Measurements from ENCODE around the gene PCNT.
"Not testable (repeated sequence)": the region's sequence is repeated elsewhere in the genome, so short reads cannot be mapped to it uniquely, and the experiment has no call there.

Gene PCNT

DNA sequence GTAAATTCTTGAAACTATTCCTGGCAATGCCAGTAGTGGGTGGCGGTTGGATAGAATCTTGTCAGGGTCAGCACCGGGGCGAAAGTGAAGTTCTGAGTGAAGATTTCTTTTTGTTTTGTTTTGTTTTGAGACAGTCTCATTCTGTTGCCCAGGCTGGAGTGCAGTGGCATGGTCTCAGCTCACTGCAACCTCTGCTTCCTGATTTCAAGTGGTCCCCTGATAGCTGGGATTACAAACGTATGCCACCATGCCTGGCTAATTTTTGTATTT, 33.3 kb downstream of the PCNT start:
- no peak for DNase-seq (ENCODE audit: low read depth)

DNA sequence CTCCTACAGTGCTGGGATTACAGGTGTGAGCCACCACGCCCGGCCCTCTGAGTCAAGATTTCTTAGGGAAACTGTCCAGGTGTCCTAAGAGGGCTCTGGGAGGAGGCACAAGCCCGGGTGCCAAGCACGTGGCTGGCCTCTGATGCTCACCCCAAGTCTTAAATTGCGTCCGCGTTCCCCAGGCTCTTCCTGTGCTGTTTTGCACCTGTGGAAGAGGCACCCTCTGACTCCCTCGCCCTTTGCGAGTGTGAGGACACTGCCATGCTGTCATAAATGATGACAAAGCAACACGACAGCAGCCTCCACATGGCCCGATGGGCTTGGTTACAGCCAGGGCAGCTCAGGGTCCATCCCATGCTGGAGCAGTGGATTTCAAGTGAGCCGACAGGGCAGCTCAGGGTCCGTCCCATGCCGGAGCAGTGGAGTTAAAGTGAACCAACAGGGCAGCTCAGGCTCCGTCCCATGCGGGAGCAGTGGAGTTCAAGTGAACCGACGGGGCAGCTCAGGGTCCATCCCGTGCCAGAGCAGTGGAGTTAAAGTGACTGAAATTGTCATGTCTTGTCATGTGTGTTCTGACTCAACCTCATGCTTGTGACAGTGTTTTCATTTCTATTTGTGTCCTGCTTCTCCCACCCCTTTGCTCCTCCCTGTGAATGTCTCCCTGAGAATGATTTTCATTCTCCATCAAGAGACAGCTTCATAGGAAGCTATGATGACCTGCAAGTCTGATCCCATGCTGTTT, 33.9 kb downstream of the PCNT start:
- no peak for DNase-seq (ENCODE audit: low read depth)

DNA sequence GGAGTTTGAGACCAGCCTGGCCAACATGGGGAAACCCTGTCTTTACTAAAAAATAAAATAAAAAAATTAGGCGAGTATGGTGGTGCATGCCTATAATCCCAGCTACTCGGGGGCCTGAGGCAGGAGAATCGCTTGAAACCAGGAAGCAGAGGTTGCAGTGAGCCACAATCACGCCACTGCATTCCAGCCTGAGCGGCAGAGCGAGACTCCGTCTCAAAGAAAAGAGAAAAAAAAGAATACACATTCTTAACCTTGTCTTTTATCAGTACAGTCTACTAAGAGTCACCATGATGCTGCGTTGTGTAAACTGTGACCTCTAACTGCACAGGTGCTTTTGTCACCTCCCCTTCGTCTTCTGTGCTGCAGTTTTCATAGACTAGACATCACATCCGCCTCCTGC, 37.2 kb downstream of the PCNT start:
- no peak for DNase-seq (ENCODE audit: low read depth)

DNA sequence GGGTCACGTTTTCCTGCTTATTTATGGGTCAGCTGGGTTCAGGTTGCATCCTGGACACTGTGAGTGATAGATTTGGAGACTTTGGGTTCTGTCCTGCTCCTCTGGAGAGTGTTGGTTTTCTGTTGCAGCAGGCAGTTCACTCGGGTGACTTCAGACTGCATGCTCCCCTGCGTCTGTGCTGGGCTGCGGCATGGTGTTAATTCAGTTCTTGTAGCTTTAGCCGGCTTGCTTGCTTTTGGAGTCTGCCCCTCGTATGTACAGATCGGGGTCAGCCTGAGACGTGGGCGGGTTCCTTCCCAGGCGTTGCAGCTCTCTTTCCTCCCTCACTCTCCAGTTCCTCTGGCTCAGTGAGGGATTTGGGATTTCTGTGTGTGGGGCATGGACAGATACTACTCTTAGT, 38.0 kb downstream of the PCNT start:
- DNase-seq (ENCODE audit: low read depth): no peak

DNA sequence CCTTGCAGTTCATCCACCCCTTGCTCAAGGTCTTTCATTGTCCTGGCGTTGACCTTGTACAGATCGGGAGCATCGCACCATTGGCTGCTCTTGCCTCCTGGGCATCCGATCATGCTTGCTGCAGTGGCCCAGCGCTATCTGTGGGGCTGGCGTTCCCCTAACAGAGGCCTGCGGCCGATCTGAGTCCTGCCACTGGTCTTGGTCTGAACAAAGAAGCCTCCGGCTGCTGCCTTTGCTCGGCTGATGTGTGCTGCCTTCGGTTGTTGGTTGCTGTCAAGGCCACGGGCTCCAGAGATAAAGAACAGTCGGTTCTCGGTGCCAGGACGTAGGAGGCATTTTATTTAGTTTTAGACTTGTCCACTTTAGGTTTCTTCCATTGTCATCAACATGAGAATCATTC, 39.0 kb downstream of the PCNT start:
- no peak for DNase-seq (ENCODE audit: low read depth)

DNA sequence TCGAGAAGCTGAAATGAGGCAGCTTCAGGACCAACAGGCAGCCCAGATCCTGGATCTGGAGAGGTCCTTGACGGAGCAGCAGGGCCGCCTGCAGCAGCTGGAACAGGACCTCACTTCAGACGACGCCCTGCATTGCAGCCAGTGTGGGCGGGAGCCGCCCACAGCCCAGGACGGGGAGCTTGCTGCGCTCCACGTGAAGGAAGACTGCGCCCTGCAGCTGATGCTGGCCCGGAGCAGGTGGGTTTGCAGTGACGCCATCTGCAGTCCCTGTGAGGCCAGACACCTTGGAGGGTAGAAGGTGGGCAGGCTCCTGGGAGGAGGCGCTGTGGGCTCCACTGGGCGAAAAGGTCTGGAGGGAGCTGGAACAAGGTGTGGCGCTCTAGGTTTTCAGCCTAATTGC, 39.7 kb downstream of the PCNT start:
- DNase-seq (ENCODE audit: low read depth): no peak

DNA sequence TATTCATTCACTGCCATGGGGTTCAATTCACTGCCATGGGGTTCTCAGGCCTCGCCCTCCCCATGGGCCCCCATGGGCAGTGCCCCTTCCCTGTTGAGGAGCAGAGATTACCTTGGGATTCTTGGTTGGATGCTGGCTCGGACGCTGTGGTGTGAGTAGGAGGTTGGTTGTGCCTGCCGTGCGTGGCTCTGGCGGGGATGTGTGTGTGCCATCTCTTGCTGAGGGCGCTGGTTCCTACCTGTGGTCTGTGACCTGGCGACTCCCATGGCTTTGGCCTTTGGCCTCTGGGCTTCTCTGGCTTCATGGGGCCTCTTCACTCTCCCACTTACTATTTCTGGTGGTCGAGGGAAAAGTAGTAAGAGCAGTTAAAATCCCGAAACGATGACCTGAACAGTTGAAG, 42.1 kb downstream of the PCNT start:
- no peak for DNase-seq (ENCODE audit: low read depth)

DNA sequence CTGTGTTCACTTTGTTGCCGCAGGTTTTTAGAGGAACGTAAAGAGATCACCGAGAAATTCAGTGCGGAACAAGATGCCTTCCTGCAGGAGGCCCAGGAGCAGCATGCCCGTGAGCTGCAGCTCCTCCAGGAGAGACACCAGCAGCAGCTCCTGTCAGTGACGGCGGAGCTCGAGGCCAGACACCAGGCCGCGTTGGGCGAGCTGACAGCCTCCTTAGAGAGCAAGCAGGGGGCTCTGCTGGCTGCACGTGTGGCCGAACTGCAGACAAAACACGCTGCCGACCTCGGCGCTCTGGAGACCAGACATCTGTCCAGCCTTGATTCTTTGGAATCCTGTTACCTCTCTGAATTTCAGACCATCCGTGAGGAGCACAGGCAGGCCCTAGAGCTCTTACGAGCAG, 42.6 kb downstream of the PCNT start:
- DNase-seq (ENCODE audit: low read depth): no peak

DNA sequence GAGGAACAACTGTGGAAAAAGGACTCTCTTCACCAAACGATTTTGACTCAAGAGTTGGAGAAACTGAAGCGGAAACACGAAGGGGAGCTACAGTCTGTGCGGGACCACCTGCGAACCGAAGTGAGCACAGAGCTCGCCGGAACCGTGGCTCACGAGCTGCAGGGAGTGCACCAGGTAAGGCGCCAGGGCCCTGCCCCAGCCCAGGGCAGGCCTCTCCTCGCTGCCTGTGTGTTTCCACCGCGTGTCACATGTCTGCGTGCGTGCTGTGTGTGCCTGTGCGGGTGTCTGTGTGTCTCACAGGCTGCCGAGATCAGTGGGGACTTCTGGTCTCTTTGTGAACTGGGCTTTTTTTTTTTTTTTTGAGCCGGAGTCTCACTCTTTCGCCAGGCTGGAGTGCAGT, 43.0 kb downstream of the PCNT start:
- DNase-seq (ENCODE audit: low read depth): no peak

DNA sequence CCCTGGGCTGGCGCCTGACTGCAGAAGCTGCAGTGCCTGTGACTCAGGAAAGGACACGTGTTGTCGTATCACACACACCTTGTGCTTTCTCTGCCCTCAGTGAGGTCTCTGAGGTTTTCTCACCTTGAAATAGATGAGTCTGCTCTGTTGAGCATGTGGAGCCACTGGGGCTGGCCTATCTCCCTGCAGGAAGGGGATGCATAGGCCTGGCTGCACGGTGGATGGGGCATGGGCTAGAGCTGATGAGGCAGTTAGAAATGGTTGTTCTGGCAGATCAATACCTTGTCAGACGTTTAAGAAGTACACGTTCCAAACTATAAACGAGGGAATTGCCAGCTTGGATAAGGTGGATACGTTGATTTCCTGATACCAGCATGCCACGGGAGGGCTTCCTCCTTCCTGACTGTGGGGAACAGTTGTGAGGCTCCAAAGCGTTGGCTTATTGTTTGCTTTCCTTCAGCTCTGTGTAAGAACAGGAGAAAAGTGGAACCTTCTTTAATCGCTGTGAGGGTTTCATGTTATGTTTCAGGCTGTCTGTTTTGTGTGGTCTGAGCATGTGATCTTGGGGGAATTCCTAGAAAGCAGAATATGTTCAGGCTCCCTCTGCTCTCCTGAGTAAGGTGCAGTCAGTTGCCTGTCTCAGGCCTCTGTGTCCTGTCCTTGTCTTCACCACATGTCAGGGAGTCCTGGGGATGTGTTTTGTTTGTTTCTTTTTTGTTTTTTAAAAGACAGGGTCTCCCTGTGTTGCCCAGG, 44.8 kb downstream of the PCNT start:
- no peak for DNase-seq (ENCODE audit: low read depth)

DNA sequence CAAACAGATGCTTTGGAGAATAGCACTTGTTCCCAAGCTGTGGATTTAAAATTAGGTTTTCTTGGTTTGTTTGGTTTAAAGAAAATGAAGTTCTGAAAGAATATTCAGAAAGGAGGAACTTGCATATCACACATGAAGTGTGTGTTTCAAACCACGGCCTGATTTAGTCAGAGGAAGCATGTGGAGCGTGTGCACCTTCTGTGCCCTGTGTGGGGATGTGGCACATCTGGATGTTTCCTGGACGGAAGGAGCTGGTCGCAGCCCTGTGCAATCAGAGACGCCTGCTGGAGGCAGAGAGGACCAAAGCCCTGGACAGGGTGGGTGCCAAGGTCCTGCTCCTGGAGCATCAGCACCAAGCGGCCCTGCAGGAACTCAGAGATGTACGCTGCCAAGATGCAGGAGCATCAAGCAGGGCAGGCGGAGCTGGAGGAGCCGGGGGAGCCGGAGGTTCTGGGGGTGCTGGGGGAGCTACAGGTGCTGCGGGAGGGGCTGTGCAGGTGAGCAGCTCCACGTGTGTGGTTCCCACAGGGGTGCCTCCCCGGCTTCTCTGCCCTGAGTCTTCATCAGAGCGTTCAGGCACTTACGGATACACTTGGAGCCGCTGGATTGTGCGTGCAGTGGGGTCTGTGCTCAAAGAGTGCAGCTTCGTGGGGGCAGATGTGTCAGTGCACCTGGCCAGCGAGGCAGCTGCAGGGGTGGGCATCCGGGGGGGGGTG, 45.7 kb downstream of the PCNT start:
- DNase-seq (ENCODE audit: low read depth): no peak

DNA sequence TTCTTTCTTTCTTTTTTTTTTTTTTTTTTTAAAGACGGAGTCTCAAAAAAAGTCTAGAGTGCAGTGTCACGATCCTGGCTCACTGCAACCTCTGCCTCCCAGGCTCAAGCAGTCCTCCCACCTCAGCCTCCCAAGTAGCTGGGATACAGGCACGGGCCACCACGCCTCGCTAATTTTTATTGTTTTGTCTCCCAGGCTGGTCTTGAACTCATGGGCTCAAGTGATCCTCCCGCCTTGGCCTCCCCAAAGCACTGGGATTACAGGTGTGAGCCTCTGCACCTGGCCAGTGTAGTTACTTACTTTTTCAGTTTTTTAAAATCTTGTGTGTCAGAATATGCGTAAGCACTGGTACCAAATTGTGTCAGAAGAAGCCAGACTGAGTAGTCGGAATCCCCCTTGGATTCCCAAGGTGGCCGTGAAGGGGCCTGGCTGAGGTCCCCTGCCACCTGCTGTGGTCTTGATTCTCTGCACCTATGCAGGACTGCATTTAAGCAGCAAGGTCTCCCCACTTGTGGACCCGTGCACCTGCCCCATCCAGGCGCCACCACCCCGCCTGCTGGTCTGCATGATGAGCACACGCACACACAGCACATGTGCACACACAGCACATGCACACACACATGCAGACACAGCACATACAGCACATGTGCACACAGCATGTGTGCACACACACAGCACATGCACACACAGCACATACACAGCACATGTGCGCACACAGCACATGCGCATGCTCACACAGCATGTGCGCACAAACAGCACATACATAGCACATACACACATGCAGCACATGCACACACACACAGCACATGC, 47.5 kb downstream of the PCNT start:
- no peak for DNase-seq (ENCODE audit: low read depth)

DNA sequence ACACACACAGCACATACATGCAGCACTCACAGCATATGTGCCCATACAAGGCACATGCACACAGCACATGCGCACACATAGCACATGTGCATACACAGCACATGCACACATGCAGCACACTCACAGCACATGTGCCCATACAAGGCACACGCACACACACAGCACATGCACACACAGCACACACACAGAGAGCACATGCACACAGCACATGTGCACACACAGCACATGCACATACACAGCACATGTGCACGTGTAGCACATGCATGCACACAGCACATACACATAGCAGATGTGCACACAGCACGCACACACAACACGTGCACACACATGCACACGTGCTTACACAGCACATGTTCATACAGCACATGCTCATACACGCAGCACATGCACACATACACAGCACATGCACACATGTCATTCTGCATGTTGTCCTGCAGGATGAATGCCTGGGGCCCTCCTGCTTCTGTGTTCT, 48.1 kb downstream of the PCNT start:
- no peak for DNase-seq (ENCODE audit: low read depth)

DNA sequence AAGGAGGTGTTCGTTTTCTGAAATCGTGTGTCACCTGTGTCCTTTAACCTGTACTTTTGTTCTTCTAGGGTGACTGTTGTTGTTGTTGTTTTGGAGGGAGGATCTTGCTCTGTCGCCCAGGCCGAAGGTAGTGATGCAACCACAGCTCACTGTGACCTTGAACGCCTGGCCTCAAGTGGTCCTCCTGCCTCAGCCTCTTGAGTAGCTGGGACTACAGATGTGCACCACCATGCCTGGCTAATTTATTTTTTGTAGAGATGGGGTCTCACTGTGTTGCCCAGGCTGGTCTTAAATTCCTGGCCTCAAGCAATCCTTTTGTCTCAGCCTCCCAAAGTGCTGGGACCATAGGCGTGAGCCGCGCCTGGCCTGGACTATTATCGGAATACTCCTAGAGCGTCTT, 49.0 kb downstream of the PCNT start:
- not testable (repeated sequence) for DNase-seq (ENCODE audit: low read depth)

DNA sequence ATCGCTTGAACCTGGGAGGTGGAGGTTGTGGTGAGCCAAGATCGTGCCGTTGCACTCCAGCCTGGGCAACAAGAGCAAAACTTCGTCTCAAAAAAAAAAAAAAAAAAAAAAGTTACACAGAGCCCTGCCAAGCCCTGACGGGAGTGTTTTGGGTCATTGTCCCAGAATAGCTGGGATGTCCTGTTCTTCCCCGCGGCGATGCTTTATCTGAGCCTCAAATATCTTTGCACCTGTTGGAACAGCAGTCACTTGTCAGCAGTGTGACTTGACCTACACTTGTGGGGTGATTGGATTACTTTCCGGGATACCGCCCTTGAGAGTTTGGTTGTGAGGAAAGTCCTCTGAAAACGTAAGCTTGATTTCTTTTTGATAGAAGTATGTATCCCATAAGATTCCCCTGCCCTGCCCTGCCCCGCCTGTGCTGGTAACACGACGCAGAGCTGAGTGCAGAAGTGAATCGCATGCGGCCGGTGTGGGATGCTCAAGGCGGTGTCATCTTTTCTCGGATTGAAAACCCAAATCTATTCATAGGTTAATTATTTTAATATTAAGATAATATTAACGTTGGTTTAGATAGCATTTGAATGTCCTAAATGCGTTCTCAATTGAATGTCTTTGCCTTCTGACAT, 50.9 kb downstream of the PCNT start:
- DNase-seq (ENCODE audit: low read depth): no peak

DNA sequence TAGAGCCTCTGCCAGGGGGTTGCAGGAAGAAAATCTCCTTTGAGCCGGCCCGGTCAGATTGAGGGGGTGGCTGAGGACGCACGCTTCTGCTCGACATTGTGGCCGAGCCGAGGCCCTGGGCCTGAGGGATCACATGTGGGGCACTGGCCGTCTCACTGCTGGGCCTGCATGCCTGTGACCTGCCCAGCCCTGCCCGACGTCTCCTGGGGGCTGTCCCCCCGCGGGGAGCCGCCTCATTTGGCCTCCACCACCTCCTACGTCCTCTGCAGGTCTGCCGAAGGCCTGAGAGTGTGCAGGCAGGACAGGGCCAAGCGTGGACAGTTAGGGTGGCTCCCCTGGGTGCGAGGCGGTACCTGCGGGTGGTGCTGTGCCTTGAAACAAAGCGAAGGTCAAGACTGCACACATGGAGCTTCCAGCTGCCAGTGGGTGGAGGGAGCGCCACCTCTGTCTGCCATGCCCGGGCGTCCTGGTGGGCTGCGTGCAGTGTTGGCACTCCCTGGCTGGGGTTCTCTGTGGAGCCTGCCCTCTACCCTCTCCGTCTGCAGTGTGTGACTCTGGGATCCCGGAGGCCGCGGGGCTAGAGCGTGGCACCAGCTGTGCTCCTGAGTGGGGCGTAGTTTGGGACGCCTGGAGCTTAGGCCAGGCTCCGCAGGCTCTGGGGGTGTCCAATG, 51.7 kb downstream of the PCNT start:
- no peak for DNase-seq (ENCODE audit: low read depth)

DNA sequence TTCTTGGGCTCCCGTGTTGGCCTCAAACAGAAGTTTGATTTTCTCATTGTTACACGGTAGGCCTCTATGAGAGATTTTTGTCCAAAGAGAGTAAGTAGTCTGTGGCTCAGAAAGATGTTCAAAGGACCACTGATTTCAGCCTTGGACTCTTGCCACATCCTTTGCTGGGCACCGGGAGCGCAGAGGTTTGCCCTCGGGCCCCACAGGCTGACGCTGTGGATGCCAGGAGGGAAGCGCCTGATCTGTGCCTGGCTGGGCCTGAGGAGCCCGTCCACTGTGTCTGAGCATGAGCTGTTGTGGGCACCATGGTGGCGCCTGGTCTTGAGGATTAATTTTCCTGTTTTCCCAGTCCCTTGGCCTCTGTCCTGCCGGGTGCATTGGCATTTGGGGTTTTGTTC, 52.3 kb downstream of the PCNT start:
- DNase-seq (ENCODE audit: low read depth): no peak

DNA sequence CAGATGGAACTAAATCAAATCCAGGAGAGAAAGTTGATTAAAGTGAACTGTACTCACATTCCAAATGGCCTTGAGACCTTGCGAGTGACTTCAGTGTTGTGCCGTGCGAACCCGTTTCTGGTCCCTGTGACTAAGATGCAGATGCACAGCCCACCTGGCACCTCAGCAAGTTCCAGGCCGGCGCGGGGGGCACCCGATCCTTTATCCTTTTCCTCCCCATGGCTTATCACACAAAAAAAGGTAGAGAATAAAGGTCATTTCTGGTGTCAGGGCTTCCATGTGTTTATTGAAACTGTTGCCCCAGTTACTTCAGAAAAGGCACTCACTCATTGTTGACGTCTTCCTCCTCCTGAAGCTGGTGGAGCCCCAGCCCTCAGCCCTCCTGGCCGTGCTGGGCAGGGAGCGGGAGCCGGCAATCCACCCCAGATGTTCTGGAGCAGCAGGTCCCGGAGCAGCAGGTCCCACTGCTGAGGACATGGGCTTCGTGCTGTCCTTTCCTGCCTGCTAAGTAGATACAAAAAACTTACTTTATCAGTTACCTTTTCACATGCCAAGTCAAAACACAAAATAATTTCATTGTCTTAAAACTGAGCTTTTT, 53.0 kb downstream of the PCNT start:
- no peak for DNase-seq (ENCODE audit: low read depth)

DNA sequence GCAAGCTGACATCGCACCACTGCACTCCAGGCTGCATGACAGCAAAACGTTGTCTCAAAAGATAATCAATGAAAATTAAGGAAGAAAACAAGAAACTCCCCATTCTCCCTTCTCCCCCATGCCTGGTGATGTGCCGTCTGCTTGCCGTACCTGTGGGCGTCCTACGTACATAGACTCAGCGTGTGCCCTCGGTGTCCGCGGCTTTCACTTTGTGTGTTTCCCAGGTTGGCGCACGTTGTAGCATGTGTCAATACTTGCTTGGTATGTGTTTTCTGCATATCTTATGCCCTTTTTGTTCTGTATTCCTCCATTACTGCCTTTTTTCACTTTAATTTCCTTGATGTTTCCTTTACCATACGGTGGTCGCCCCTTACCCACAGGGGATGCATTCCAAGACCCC, 53.8 kb downstream of the PCNT start:
- DNase-seq (ENCODE audit: low read depth): no peak

DNA sequence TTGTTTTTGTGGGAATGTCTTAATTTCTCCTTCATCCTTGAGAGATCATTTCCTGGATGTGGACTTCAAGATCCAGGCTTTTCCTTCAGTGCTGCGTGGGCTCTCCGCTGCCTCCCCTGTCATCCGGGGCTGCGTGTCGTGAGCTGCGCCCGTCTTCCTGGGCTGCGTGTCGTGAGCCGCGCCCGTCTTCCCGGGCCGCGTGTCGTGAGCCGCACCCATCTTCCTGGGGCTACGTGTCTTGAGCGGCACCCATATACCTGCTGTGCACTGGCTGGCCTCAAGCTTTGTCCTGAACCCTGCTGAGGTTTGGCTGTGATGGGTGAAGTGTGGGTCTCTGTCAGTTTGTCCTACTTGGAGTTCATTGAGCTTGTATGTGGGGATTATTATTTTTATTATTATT, 55.1 kb downstream of the PCNT start:
- no peak for DNase-seq (ENCODE audit: low read depth)

DNA sequence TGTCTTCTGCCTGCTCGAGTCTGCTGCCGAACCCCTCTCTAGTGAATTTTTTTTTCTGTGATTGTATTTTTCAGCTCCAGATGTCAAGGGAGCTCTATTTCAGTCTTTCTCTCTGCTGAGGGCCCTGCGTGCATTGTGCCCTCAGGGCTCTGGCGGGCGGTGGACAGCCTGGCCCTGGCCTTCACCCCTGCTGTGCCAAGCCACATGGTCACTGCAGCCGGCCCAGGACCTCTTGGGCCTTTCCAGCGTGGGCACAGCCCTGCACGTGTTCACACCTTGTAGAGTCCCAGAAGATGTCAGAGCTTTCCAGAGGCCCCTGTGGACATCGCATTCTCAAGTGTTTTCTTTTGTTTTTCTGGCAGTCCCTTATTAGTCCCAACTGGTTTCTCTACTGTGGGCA, 55.7 kb downstream of the PCNT start:
- no peak for DNase-seq (ENCODE audit: low read depth)

Data from T follicular helper cell (primary cell).